NCI-H748 (cell line): Measurements from ENCODE around the gene DNAJC10.
A peak's percentile ranks its signal among the peaks of the same experiment; 100 is the strongest.
"Not testable (repeated sequence)": the region's sequence is repeated elsewhere in the genome, so short reads cannot be mapped to it uniquely, and the experiment has no call there.

Experiments used
- DNase-seq: peaks from one replicate; lab custom pipeline; 2025; ENCODE audit not compliant: unreplicated experiment; lab: John Stamatoyannopoulos, UW

Gene DNAJC10

GRCh38 chr2:182724656-182725055, 8.6 kb downstream of the DNAJC10 start:
- DNase-seq, result no peak

GRCh38 chr2:182726473-182726872, 10.4 kb downstream of the DNAJC10 start:
- DNase-seq, result no peak

GRCh38 chr2:182728014-182728413, 12.0 kb downstream of the DNAJC10 start:
- DNase-seq, result no peak

GRCh38 chr2:182729710-182730339, 13.8 kb downstream of the DNAJC10 start:
- no peak for DNase-seq

GRCh38 chr2:182730486-182730885, 14.4 kb downstream of the DNAJC10 start:
- no peak for DNase-seq

- DNase-seq, result no peak
Measured at GRCh38 chr2:182732736-182733135, 16.7 kb downstream of the DNAJC10 start.

- DNase-seq, result no peak
Measured at GRCh38 chr2:182733572-182733971, 17.5 kb downstream of the DNAJC10 start.

GRCh38 chr2:182736856-182737255, 20.8 kb downstream of the DNAJC10 start:
- not testable (repeated sequence) for DNase-seq

- no peak for DNase-seq
Measured at GRCh38 chr2:182740701-182741100, 24.6 kb downstream of the DNAJC10 start.

GRCh38 chr2:182741620-182742019, 25.6 kb downstream of the DNAJC10 start:
- DNase-seq, result no peak

GRCh38 chr2:182744490-182744889, 28.4 kb downstream of the DNAJC10 start:
- no peak for DNase-seq

GRCh38 chr2:182745061-182745460, 29.0 kb downstream of the DNAJC10 start:
- DNase-seq, result no peak

- not testable (repeated sequence) for DNase-seq
Measured at GRCh38 chr2:182745894-182746293, 29.8 kb downstream of the DNAJC10 start.

GRCh38 chr2:182754231-182754630, 38.2 kb downstream of the DNAJC10 start:
- no peak for DNase-seq

GRCh38 chr2:182758379-182758778, 42.3 kb downstream of the DNAJC10 start:
- DNase-seq, result no peak

- DNase-seq, result no peak
Measured at GRCh38 chr2:182761903-182762302, 45.8 kb downstream of the DNAJC10 start.

GRCh38 chr2:182763311-182763912, 47.4 kb downstream of the DNAJC10 start:
- DNase-seq, result peak; percentile 87

- DNase-seq, result no peak
Measured at GRCh38 chr2:182766626-182767025, 50.6 kb downstream of the DNAJC10 start.

GRCh38 chr2:182767578-182767977, 51.5 kb downstream of the DNAJC10 start:
- peak; percentile 38 for DNase-seq

GRCh38 chr2:182768950-182769349, 52.9 kb downstream of the DNAJC10 start:
- DNase-seq, result not testable (repeated sequence)

GRCh38 chr2:182779323-182779722, 63.3 kb downstream of the DNAJC10 start:
- DNase-seq, result no peak

- not testable (repeated sequence) for DNase-seq
Measured at GRCh38 chr2:182781099-182781498, 65.0 kb downstream of the DNAJC10 start.

- not testable (repeated sequence) for DNase-seq
Measured at GRCh38 chr2:182782686-182783085, 66.6 kb downstream of the DNAJC10 start.
